Measurements from ENCODE around the gene FIGNL2. TPM values are rescaled to one million over a fixed set of nuclear protein-coding genes. Genes with fewer than 3 reads are reported as not detected.

The FIGNL2 gene
- polyA plus RNA-seq, 1 donor (not counting 4 experiments of a cell fraction or from before 2014, with no cell fraction given): not detected

- Histone ChIP-seq H3K27ac (ENCODE audit: control insufficient read depth, insufficient read depth, low read length) (no peak overlapping the region), H3K27me3 (ENCODE audit: control insufficient read depth, extremely low read depth, insufficient read depth, low read length) (peaks cover 72% of the 10 kb centered on the region)
- dilution Hi-C loops (cut with MboI; ENCODE audit: extremely low pct_ligation_motif_present, low sequenced_read_pairs): no loop called here
Measured at GRCh38 chr12:51841727-51842126, 6.8 kb downstream of the FIGNL2 start.

GRCh38 chr12:51840966-51841365 lies 7.6 kb downstream of the FIGNL2 start:
- Histone ChIP-seq H3K27me3 (ENCODE audit: control insufficient read depth, extremely low read depth, insufficient read depth, low read length) (peaks cover 66% of the 10 kb centered on the region), H2AFZ (ENCODE audit: control insufficient read depth, low read length) (no peak overlapping the region), H3K4me3 (ENCODE audit: control insufficient read depth in 2 of 3, extremely low read depth in 1 of 3, insufficient read depth in 2 of 3, low read depth in 1 of 3, low read length in 3 of 3) (no peak overlapping the region), H3K9me1 (ENCODE audit: control insufficient read depth, extremely low read depth, insufficient read depth, low read length) (no peaks in the 10 kb centered on the region), H3K27ac (ENCODE audit: control insufficient read depth, insufficient read depth, low read length) (no peak overlapping the region), H3K36me3 (ENCODE audit: control insufficient read depth in 2 of 2, extremely low read depth in 1 of 2, insufficient read depth in 2 of 2, low read length in 2 of 2) (no peaks in the 10 kb centered on the region), H3K9ac (ENCODE audit: control insufficient read depth, extremely low read depth, insufficient read depth, low read length) (no peak overlapping the region), H4K20me1 (ENCODE audit: control insufficient read depth, extremely low read depth, insufficient read depth, low read length) (no peaks in the 10 kb centered on the region), H3K9me3 (ENCODE audit: control insufficient read depth, low read depth, low read length) (no peaks in the 10 kb centered on the region), H3K4me2 (ENCODE audit: control insufficient read depth, extremely low read depth, insufficient read depth, low read depth, low read length) (no peak overlapping the region), H3K79me2 (ENCODE audit: control insufficient read depth, insufficient read depth, low read length) (no peaks in the 10 kb centered on the region), H3K4me1 (ENCODE audit: control insufficient read depth, extremely low read depth, insufficient read depth, low read length) (no peaks in the 10 kb centered on the region)
- FAIRE-seq (no peak), DNase-seq (ENCODE audit: low read depth, low spot score) (no peak)
- dilution Hi-C loops (cut with MboI; ENCODE audit: extremely low pct_ligation_motif_present, low sequenced_read_pairs): no loop called here
- TF ChIP-seq EZH2 (IDR thresholded peaks at IDR 0.05; ENCODE audit: low read length) (no peak), CTCF (optimal IDR thresholded peaks at IDR 0.05 in 1 of 3, IDR thresholded peaks at IDR 0.05 in 1 of 3, conservative IDR thresholded peaks at IDR 0.05 in 1 of 3; ENCODE audit: extremely low read depth in 1 of 3, insufficient read depth in 2 of 3, low read length in 3 of 3) (no peak)

More at GRCh38 chr12:51841727-51842126, 6.8 kb downstream of the FIGNL2 start:
- Histone ChIP-seq H3K4me2 (ENCODE audit: control insufficient read depth, extremely low read depth, insufficient read depth, low read depth, low read length) (no peak overlapping the region), H3K36me3 (ENCODE audit: control insufficient read depth in 2 of 2, extremely low read depth in 1 of 2, insufficient read depth in 2 of 2, low read length in 2 of 2) (no peaks in the 10 kb centered on the region), H3K9me1 (ENCODE audit: control insufficient read depth, extremely low read depth, insufficient read depth, low read length) (no peaks in the 10 kb centered on the region), H2AFZ (ENCODE audit: control insufficient read depth, low read length) (no peak overlapping the region), H3K79me2 (ENCODE audit: control insufficient read depth, insufficient read depth, low read length) (no peaks in the 10 kb centered on the region), H3K9me3 (ENCODE audit: control insufficient read depth, low read depth, low read length) (no peaks in the 10 kb centered on the region), H3K4me3 (ENCODE audit: control insufficient read depth in 2 of 3, extremely low read depth in 1 of 3, insufficient read depth in 2 of 3, low read depth in 1 of 3, low read length in 3 of 3) (no peak overlapping the region), H3K4me1 (ENCODE audit: control insufficient read depth, extremely low read depth, insufficient read depth, low read length) (no peaks in the 10 kb centered on the region), H4K20me1 (ENCODE audit: control insufficient read depth, extremely low read depth, insufficient read depth, low read length) (no peaks in the 10 kb centered on the region), H3K9ac (ENCODE audit: control insufficient read depth, extremely low read depth, insufficient read depth, low read length) (no peak overlapping the region)
- no peak for FAIRE-seq
- TF ChIP-seq EZH2 (IDR thresholded peaks at IDR 0.05; ENCODE audit: low read length): no peak
- no peak for TF ChIP-seq CTCF (optimal IDR thresholded peaks at IDR 0.05 in 1 of 3, IDR thresholded peaks at IDR 0.05 in 1 of 3, conservative IDR thresholded peaks at IDR 0.05 in 1 of 3; ENCODE audit: extremely low read depth in 1 of 3, insufficient read depth in 2 of 3, low read length in 3 of 3)
- DNase-seq (ENCODE audit: low read depth, low spot score): no peak
